ENCODE measurements around the gene APCDD1L. TPM values are rescaled to one million over a fixed set of nuclear protein-coding genes. Genes with fewer than 3 reads are reported as not detected.

APCDD1L gene
- total RNA-seq, 1 donor from 2014 or later = 16.4 TPM

DNA sequence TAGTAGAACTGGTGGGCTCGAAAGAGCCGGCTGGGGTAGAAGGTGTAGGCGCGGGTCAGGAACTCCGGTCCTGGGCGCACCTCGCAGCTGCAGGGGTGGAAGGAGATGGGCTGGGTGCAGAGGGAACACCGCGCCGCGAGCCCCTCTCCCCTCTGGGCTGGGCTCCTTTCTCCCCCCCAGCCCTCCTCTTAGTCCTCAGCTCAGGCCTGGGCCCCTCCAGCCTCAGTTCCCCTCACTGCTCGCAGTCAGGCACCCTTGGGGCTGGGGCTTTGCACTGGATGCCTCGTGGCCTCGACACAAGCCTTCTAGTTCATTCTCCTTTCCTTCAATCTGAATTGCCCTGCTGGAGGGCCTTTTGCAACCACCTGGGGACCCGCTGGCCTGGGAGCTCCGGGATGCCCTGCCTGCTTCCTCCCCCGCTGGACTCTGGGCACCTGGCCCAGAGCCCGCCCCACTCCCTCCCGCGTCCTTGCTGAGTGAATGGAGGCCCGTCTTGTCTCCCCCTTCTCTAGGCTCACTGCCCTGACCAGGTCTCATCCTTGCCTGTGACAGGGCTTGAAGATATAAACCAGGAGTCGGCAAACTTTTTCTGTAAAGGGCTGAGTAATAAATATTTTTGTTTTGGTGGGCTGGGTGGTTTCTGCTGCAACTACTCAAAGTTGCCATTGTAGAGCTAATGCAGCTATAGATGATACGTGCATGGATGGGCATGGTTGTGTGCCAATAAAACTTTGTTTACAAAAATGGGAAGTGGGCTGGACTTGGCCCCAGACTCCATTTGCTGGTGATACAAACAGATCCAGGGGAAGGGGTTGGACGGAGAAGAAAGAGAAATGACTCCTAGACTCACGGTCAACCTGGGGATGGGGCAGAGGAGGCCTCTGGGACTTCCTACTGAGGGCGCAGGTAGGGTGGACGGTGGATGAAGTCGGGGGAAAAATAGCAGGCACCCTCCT lies 47.3 kb downstream of the APCDD1L start:
- Histone ChIP-seq H3K27me3 (ENCODE audit: insufficient read depth, low read length) (no peaks in the 10 kb centered on the region), H3K79me2 (ENCODE audit: insufficient read depth, low read length) (no peaks in the 10 kb centered on the region), H3K36me3 (ENCODE audit: insufficient read depth, low read length) (no peaks in the 10 kb centered on the region), H2AFZ (ENCODE audit: low read depth, low read length) (no peak overlapping the region), H3K4me1 (ENCODE audit: insufficient read depth, low read length) (no peaks in the 10 kb centered on the region), H3K27ac (ENCODE audit: low read depth, low read length) (no peak overlapping the region), H3K9me3 (ENCODE audit: insufficient read depth, low read depth, low read length) (no peaks in the 10 kb centered on the region), H4K20me1 (ENCODE audit: insufficient read depth, low read length) (peaks cover 3% of the 10 kb centered on the region), H3K9ac (ENCODE audit: low read length) (no peak overlapping the region), H3K4me3 (ENCODE audit: insufficient read depth, low read depth, low read length) (no peak overlapping the region), H3K4me2 (ENCODE audit: low read length) (no peak overlapping the region)
- peaks cover 5% of the 10 kb centered on the region for H3K27me3 Mint-ChIP-seq (ENCODE audit: low read depth, unreplicated experiment)
- H3K4me1 Mint-ChIP-seq (ENCODE audit: low read depth, unreplicated experiment) = no peaks in the 10 kb centered on the region
- FAIRE-seq (no peak), DNase-seq (ENCODE audit: low read depth) (no peak)
- H3K27ac Mint-ChIP-seq (ENCODE audit: unreplicated experiment) = no peak overlapping the region
- H3K9me3 Mint-ChIP-seq (ENCODE audit: unreplicated experiment) = no peaks in the 10 kb centered on the region
- TF ChIP-seq, protein P1, sequence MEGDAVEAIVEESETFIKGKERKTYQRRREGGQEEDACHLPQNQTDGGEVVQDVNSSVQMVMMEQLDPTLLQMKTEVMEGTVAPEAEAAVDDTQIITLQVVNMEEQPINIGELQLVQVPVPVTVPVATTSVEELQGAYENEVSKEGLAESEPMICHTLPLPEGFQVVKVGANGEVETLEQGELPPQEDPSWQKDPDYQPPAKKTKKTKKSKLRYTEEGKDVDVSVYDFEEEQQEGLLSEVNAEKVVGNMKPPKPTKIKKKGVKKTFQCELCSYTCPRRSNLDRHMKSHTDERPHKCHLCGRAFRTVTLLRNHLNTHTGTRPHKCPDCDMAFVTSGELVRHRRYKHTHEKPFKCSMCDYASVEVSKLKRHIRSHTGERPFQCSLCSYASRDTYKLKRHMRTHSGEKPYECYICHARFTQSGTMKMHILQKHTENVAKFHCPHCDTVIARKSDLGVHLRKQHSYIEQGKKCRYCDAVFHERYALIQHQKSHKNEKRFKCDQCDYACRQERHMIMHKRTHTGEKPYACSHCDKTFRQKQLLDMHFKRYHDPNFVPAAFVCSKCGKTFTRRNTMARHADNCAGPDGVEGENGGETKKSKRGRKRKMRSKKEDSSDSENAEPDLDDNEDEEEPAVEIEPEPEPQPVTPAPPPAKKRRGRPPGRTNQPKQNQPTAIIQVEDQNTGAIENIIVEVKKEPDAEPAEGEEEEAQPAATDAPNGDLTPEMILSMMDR (IDR thresholded peaks at IDR 0.05; ENCODE audit: insufficient read depth, low read depth, low read length) = no peak
- no peak for TF ChIP-seq EZH2 (IDR thresholded peaks at IDR 0.05; ENCODE audit: insufficient read depth, low read length)
- peaks cover 7% of the 10 kb centered on the region for H3K36me3 Mint-ChIP-seq (ENCODE audit: low read depth, unreplicated experiment)
- H3K4me3 Mint-ChIP-seq (ENCODE audit: unreplicated experiment) = no peak overlapping the region

DNA sequence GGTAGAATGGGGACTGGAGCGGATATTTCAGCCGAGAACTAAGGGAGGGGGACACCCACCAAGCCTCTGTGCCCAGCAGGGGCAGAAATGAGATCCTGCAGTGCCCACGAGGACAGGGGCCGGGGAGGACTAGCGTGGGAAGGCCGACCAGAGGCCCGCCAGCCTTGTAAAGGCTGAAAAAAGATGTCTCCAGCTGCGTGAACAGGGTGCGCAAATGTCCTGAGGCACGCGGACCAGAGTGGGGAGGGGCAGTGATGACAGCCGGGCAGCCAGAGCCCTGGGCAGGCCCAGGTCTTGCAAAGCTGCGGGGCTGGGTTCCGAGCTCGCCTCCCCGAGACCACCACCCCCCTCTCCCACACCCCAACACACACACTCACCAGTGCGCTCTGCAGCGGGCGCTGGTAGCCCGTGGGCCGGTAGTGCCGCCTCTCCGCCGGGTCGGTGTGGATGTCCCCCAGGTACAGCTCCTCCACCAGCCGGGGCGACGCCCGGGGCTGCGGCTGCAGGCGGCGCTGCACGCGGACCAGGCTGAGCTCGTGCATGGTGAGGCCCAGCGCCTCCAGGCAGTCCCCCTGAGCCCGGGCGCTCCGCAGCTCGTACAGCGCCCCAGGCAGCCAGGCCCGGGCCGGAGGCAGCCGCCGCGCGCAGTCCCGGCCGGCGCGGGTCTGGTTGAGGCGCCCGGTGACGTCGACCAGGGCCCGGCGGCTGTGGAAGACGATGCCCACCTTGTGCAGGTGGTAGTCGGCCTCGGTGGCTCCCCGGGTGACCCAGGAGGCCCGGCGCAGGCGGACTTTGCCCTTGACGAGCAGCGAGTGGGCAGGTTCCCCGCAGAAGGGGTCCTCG lies 48.2 kb downstream of the APCDD1L start:
- no peaks in the 10 kb centered on the region for H3K27me3 Mint-ChIP-seq (ENCODE audit: low read depth, unreplicated experiment)

More for the DNA sequence above, 48.2 kb downstream of the APCDD1L start:
- H3K36me3 ChIP-seq (ENCODE audit: insufficient read depth, low read length) = no peaks in the 10 kb centered on the region
- no peak overlapping the region for H3K4me3 Mint-ChIP-seq (ENCODE audit: unreplicated experiment)
- H3K27ac ChIP-seq (ENCODE audit: low read depth, low read length) = no peak overlapping the region
- peaks cover under 1% of the 10 kb centered on the region for H3K9me3 Mint-ChIP-seq (ENCODE audit: unreplicated experiment)
- peaks cover 4% of the 10 kb centered on the region for H3K4me1 Mint-ChIP-seq (ENCODE audit: low read depth, unreplicated experiment)
- H4K20me1 ChIP-seq (ENCODE audit: insufficient read depth, low read length) = peaks cover 3% of the 10 kb centered on the region
- no peaks in the 10 kb centered on the region for H3K27me3 ChIP-seq (ENCODE audit: insufficient read depth, low read length)
- FAIRE-seq = no peak
- H3K27ac Mint-ChIP-seq (ENCODE audit: unreplicated experiment) = no peak overlapping the region
- no peak for DNase-seq (ENCODE audit: low read depth)
- H3K9me3 ChIP-seq (ENCODE audit: insufficient read depth, low read depth, low read length) = no peaks in the 10 kb centered on the region
- no peak overlapping the region for H2AFZ ChIP-seq (ENCODE audit: low read depth, low read length)
- peaks cover 8% of the 10 kb centered on the region for H3K36me3 Mint-ChIP-seq (ENCODE audit: low read depth, unreplicated experiment)
- TF ChIP-seq EZH2 (IDR thresholded peaks at IDR 0.05; ENCODE audit: insufficient read depth, low read length) = no peak
- TF ChIP-seq, protein P1 (IDR thresholded peaks at IDR 0.05; ENCODE audit: insufficient read depth, low read depth, low read length) = no peak
- H3K4me3 ChIP-seq (ENCODE audit: insufficient read depth, low read depth, low read length) = no peak overlapping the region
- no peak overlapping the region for H3K4me2 ChIP-seq (ENCODE audit: low read length)
- H3K9ac ChIP-seq (ENCODE audit: low read length) = no peak overlapping the region
- H3K79me2 ChIP-seq (ENCODE audit: insufficient read depth, low read length) = no peaks in the 10 kb centered on the region
- H3K4me1 ChIP-seq (ENCODE audit: insufficient read depth, low read length) = peaks cover 4% of the 10 kb centered on the region
